PC-3 (cell line): ENCODE measurements around the gene YIF1A. TPM values are rescaled to one million over a fixed set of nuclear protein-coding genes. Genes with fewer than 3 reads are reported as not detected.
A peak's percentile ranks its signal among the peaks of the same experiment; 100 is the strongest.

ENCODE experiments used
- ATAC-seq: fragments of 200-7000 bp; cut with Tn5 transposase; 2 replicates; pipeline ENCODE4 v1.9.1; 2020; ENCODE audit warnings: mild to moderate bottlenecking, moderate library complexity
- BruUV-seq: library from RNA; stranded (reverse); fragments of 400-500 nt; replicated peaks from 2 replicates; lab custom pipeline; 2021; lab: Mats Ljungman, UMichigan
- CTCF ChIA-PET: fragments of 300-600 bp; sonication (Branson Sonifier 250); formaldehyde crosslinking; loops from one replicate; lab custom pipeline; 2022; ENCODE audit warnings: antibody characterized with exemption; lab: Charles Lee
- POLR2A ChIA-PET: fragments of 300-600 bp; sonication (Branson Sonifier 250); formaldehyde crosslinking; loops from one replicate; lab custom pipeline; 2022; ENCODE audit warnings: antibody characterized with exemption; ENCODE audit not compliant: unreplicated experiment; lab: Charles Lee
- DNase-seq: peaks from one replicate; pipeline ENCODE4 v3.0.0-alpha.2; 2015
- H2AFZ ChIP-seq: fragments of 300-600 bp; sonication (generic); 2 replicates; pipeline ENCODE4 v1.6.0; 2016; ENCODE audit warnings: antibody characterized with exemption, low read length
- H3F3A ChIP-seq: fragments of 300-600 bp; sonication (generic); one replicate; pipeline ENCODE4 v1.6.0; 2017; ENCODE audit warnings: antibody characterized with exemption, low read length, control low read depth, mild to moderate bottlenecking; ENCODE audit not compliant: unreplicated experiment
- H3K27ac ChIP-seq: fragments of 300-600 bp; sonication (generic); 2 replicates; pipeline ENCODE4 v1.5.1; 2016; ENCODE audit warnings: mild to moderate bottlenecking, low read length
- H3K27me3 ChIP-seq: fragments of 300-600 bp; sonication (generic); 2 replicates; pipeline ENCODE4 v1.6.1; 2016; ENCODE audit warnings: low read length, mixed read lengths
- H3K36me3 ChIP-seq: fragments of 300-600 bp; sonication (generic); 2 replicates; pipeline ENCODE4 v1.6.1; 2016; ENCODE audit warnings: low read depth, mixed run types, low read length, mixed read lengths
- H3K4me1 ChIP-seq: fragments of 300-600 bp; sonication (generic); 2 replicates; pipeline ENCODE4 v1.5.1; 2016; ENCODE audit warnings: low read length; ENCODE audit not compliant: insufficient read depth
- H3K4me2 ChIP-seq: fragments of 300-600 bp; sonication (generic); 2 replicates; pipeline ENCODE4 v1.6.0; 2016; ENCODE audit warnings: low read length
- H3K4me3 ChIP-seq: fragments of 300-600 bp; sonication (generic); 2 replicates; pipeline ENCODE4 v1.5.1; 2016; ENCODE audit warnings: mild to moderate bottlenecking, low read length, mixed read lengths
- H3K79me2 ChIP-seq: fragments of 300-600 bp; sonication (generic); 2 replicates; pipeline ENCODE4 v1.6.1; 2017; ENCODE audit warnings: low read length, mixed read lengths
- H3K9ac ChIP-seq: fragments of 300-600 bp; sonication (generic); 2 replicates; pipeline ENCODE4 v1.6.0; 2016; ENCODE audit warnings: mild to moderate bottlenecking, low read length
- H3K9me2 ChIP-seq: fragments of 300-600 bp; sonication (generic); replicated peaks from 2 replicates; pipeline ENCODE4 v1.6.1; 2016; ENCODE audit warnings: mixed run types, low read length, mixed read lengths
- H3K9me3 ChIP-seq: fragments of 300-600 bp; sonication (generic); 2 replicates; pipeline ENCODE4 v1.6.1; 2016; ENCODE audit warnings: low read length, mixed read lengths
- H4K20me1 ChIP-seq: fragments of 300-600 bp; sonication (generic); 2 replicates; pipeline ENCODE4 v1.6.1; 2016; ENCODE audit warnings: low read length, mixed read lengths
- EZH2 ChIP-seq: fragments of 300-600 bp; sonication (generic); IDR thresholded peaks from one replicate; pipeline ENCODE4 v1.6.1; 2017; ENCODE audit warnings: antibody characterized with exemption, mild to moderate bottlenecking, low read length; ENCODE audit not compliant: unreplicated experiment
- EZH2phosphoT487 ChIP-seq: fragments of 300-600 bp; sonication (generic); IDR thresholded peaks from 2 replicates; pipeline ENCODE4 v1.6.1; 2018; ENCODE audit warnings: mild to moderate bottlenecking, antibody characterized with exemption, low read length, borderline replicate concordance
- intact Hi-C: fragments of 100-400 bp; cut with micrococcal nuclease; formaldehyde crosslinking; loops from 2 replicates; pipeline ENCODE4 v1.9.0; 2023
- total RNA-seq: library from RNA; depleted of rRNA; stranded (reverse); fragments of >200 nt; gene quantifications from 2 replicates; pipeline ENCODE4 v1.2.3, GENCODE V29; 2014
- TF ChIP-seq, protein P1 (sequence below): fragments of 300-600 bp; sonication (generic); conservative IDR thresholded peaks from 2 replicates; pipeline ENCODE4 v1.5.1; 2017; ENCODE audit warnings: antibody characterized with exemption, low read depth, mild to moderate bottlenecking, low read length

The YIF1A gene
- total RNA-seq, 1 experiment from 2014 or later, result 236 TPM

DNA sequence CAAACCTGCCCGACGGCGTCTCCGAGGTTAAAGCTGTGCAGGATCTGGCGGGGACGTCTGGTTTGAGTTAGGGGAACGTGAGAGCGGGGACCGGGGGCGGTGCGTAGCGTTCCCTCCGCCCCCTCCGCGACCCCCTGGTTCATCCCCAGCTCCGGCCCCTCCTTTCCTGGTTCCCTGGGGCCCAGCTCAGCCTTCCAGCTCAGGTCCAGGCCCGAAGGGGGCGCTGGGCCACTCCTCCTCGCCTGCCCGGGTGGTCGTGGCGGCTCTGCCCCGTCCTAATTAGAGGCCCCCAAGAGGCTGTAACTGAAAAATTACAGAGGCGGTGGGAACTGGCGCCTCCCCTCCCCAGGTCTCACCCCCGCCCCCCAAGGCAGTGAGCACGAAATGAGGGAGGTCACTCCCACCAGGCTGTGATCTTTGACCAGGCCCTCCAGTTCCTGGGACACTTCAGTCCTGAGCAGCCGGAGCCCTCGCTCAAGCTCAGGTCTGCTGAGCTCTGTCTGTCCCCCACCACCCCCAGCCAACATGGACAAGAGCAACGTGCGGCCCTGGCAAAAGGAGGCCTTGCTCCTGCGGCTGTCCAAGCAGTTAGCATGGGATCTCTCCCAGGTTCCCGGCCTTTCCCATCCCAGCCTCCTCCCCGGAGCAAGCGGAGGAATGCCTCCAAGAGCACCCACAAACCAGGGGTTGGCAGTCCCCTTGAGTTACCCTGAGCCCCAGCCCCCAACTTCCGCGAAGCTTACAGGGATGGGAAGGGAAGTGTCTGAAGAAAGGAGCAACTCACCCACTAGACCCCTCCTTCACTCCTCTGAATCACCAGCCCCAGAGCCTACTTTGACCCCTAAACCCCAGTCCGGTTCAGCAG lies 24.6 kb upstream of the YIF1A start:
- Histone ChIP-seq H3F3A (no peaks in the 10 kb centered on the region), H3K9ac (peak overlapping the region; percentile 36; the same call in 1 of the 2 replicates), H4K20me1 (no peaks in the 10 kb centered on the region), H3K4me3 (peak overlapping the region; percentile 59; the same call in 1 of the 2 replicates), H3K9me3 (no peaks in the 10 kb centered on the region), H3K4me1 (peaks cover 5% of the 10 kb centered on the region), H3K9me2 (no peaks in the 10 kb centered on the region), H3K36me3 (no peaks in the 10 kb centered on the region), H3K27me3 (no peaks in the 10 kb centered on the region), H2AFZ (peak overlapping the region; percentile 84), H3K79me2 (no peaks in the 10 kb centered on the region), H3K4me2 (peak overlapping the region; percentile 87), H3K27ac (no peak overlapping the region)
- BruUV-seq, result no TSS peak
- POLR2A ChIA-PET, result interaction anchor here (0.5 to 1.4 kb wide), 5 partner anchors 13 to 1301 kb away, joined by 4 to 24 read pairs (median 9); partner anchors contain the start of genes RIN1 and YIF1A
- intact Hi-C loops, result no loop called here
- no peak for ATAC-seq
- no peak for TF ChIP-seq EZH2phosphoT487
- no peak for DNase-seq
- CTCF ChIA-PET, result interaction anchor here (0.5 to 2.3 kb wide), 11 partner anchors 8 to 454 kb away, joined by 3 to 22 read pairs (median 8); partner anchors contain the start of genes RIN1 and YIF1A

DNA sequence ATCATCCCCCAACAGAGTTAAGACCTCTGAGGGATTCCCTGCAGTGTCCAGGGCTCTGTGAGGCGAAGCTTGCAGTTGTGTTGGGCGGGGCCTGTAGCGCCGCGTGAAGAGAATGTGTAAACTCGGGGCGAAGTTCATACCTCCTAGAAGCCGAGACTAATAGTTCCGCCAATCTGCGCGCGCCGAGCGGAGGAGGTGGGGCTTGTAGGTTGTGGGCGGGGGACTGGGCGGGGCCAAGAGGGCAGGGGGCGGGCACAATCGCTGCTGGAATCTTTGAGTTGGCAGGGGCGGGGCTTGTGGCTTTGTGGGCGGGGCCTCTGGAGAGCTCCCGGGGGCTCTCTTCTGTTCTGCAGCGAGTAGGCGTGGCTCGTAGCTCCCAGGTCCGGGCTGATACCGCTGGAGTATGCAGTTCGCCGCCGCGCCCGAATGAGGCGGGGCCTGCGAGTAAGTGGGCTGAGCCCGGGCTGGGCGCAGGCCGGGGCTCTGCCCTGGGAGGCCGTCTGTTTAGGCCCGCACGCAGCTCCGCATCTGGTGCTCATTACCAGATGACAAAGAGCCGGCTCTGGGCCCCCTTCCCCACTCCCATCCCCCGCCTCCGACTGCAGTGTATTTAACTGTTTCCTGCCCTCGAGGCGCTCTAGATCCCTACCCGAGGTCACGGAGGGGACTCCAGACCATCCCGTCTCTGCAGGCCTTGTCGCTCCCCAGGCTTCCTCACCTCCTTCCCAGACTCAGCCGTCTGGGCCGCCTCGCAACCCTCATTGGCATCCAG lies 23.8 kb upstream of the YIF1A start:
- POLR2A ChIA-PET, result interaction anchor here (0.5 to 1.4 kb wide), 9 partner anchors 14 to 1302 kb away, joined by 4 to 24 read pairs (median 9); partner anchors contain the start of genes B4GAT1, RIN1 and YIF1A
- Histone ChIP-seq H2AFZ (peak overlapping the region; percentile 85), H3K4me2 (peak overlapping the region; percentile 87), H3K36me3 (no peaks in the 10 kb centered on the region), H3K9ac (peak overlapping the region; percentile 36; the same call in 1 of the 2 replicates), H3F3A (no peaks in the 10 kb centered on the region), H3K27ac (peak overlapping the region; percentile 30; the same call in 1 of the 2 replicates), H4K20me1 (no peaks in the 10 kb centered on the region), H3K79me2 (no peaks in the 10 kb centered on the region), H3K9me3 (no peaks in the 10 kb centered on the region), H3K27me3 (no peaks in the 10 kb centered on the region), H3K4me1 (peaks cover 5% of the 10 kb centered on the region), H3K4me3 (peak overlapping the region; percentile 77), H3K9me2 (no peaks in the 10 kb centered on the region)
- ATAC-seq, result peak; percentile 88
- CTCF ChIA-PET, result interaction anchor here (0.5 to 2.3 kb wide), 13 partner anchors 9 to 453 kb away, joined by 3 to 22 read pairs (median 6); partner anchors contain the start of genes RIN1 and YIF1A
- peak; percentile 99 for DNase-seq
- TF ChIP-seq EZH2phosphoT487 (no peak), EZH2 (no peak)
- TF ChIP-seq, protein P1, sequence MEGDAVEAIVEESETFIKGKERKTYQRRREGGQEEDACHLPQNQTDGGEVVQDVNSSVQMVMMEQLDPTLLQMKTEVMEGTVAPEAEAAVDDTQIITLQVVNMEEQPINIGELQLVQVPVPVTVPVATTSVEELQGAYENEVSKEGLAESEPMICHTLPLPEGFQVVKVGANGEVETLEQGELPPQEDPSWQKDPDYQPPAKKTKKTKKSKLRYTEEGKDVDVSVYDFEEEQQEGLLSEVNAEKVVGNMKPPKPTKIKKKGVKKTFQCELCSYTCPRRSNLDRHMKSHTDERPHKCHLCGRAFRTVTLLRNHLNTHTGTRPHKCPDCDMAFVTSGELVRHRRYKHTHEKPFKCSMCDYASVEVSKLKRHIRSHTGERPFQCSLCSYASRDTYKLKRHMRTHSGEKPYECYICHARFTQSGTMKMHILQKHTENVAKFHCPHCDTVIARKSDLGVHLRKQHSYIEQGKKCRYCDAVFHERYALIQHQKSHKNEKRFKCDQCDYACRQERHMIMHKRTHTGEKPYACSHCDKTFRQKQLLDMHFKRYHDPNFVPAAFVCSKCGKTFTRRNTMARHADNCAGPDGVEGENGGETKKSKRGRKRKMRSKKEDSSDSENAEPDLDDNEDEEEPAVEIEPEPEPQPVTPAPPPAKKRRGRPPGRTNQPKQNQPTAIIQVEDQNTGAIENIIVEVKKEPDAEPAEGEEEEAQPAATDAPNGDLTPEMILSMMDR, result no peak
- TSS peak; percentile 50 for BruUV-seq
- intact Hi-C loops, result loop anchor here (1.0 kb wide), 2 partner anchors 16 to 74 kb away; no protein-coding TSS in a partner anchor
